Muscle of leg (tissue), 11 donors: Measurements from ENCODE around the gene ACOT13. TPM values are rescaled to one million over a fixed set of nuclear protein-coding genes. Genes with fewer than 3 reads are reported as not detected.
"Not testable (repeated sequence)": the region's sequence is repeated elsewhere in the genome, so short reads cannot be mapped to it uniquely, and the experiment has no call there.

Source experiments
- DNase-seq: peaks from one replicate; pipeline ENCODE4 v3.0.0; 2013
- H3K27ac ChIP-seq: one replicate; pipeline ENCODE4 v1.5.1; 2013; ENCODE audit warnings: mild to moderate bottlenecking, low read length, control low read depth
- H3K27me3 ChIP-seq: one replicate; pipeline ENCODE4 v1.6.1; 2013; ENCODE audit warnings: low read length; ENCODE audit not compliant: control insufficient read depth, insufficient read depth
- H3K36me3 ChIP-seq: one replicate; pipeline ENCODE4 v1.6.1; 2013; ENCODE audit warnings: low read length; ENCODE audit not compliant: control insufficient read depth, insufficient read depth
- H3K4me1 ChIP-seq: one replicate; pipeline ENCODE4 v1.6.1; 2013; ENCODE audit warnings: low read length; ENCODE audit not compliant: control insufficient read depth, insufficient read depth
- H3K4me3 ChIP-seq: one replicate; pipeline ENCODE4 v1.5.1; 2013; ENCODE audit warnings: low read length, control low read depth
- H3K9me3 ChIP-seq: replicated peaks from 2 replicates; pipeline ENCODE4 v1.6.1; 2013; ENCODE audit warnings: low read depth, low read length; ENCODE audit not compliant: control insufficient read depth
- WGBS: methylation state at CpG from one replicate; pipeline ENCODE4 v1.1.5; 2013; ENCODE audit warnings: missing lambda C conversion rate; ENCODE audit not compliant: insufficient coverage; 5-methylcytosine and 5-hydroxymethylcytosine counted together
- polyA plus RNA-seq, 8 donors: library from polyadenylated mRNA; unstranded; fragments of 120-200 nt; gene quantifications; one replicate each; pipeline versions ENCODE4 v1.2.1 to v1.2.3, GENCODE V29; 2013; ENCODE audit warnings: inconsistent platforms in 1 of 8, low replicate concordance in 1 of 8; ENCODE audit not compliant: insufficient read length in 8 of 8, insufficient read depth in 1 of 8
- total RNA-seq: library from RNA; stranded (reverse); fragments of 120-200 nt; gene quantifications from one replicate; pipeline ENCODE4 v1.2.4, GENCODE V29; 2013

ACOT13 gene
- total and polyA plus RNA-seq, 9 donors, result 13.6 to 21.0 (median 15.2) TPM

DNA sequence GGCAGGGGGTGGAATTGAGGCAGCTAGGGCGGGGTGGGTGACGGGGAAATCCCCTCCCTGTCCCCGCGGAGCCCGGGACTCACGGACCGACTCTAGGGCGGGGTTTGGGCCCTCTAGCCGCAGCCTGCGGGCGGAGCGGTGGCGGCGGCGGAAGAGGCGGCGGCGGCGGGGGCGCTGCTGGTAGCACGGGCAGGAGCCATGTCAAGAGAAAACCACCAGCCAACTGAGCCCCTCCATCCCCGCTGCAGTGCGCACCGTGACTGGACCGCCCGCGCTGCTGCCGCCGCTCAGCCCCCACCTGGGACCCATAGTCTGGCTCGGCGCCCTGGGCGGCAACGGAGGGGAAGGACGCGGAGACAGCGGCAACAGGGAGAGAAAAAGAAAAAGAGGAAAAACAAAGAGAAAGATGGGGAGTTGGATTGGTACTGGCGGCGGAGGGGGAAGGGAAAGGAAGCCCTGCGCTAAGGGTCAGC lies 53.3 kb downstream of the ACOT13 start:
- Histone ChIP-seq H3K36me3 (peaks cover 8% of the 10 kb centered on the region), H3K27me3 (no peaks in the 10 kb centered on the region), H3K4me1 (peaks cover 6% of the 10 kb centered on the region), H3K27ac (peak overlapping the region; percentile 100), H3K4me3 (peak overlapping the region; percentile 100), H3K9me3 (no peaks in the 10 kb centered on the region)
- DNase-seq, result peak; percentile 78
- WGBS, result 1% methylated on average over 25 of the region's 39 CpGs

GRCh38 chr6:24720604-24721460 lies 54.0 kb downstream of the ACOT13 start:
- Histone ChIP-seq H3K4me3 (peak overlapping the region; percentile 100), H3K27ac (peak overlapping the region; percentile 100), H3K27me3 (no peaks in the 10 kb centered on the region), H3K9me3 (no peaks in the 10 kb centered on the region), H3K36me3 (peaks cover 4% of the 10 kb centered on the region), H3K4me1 (peaks cover 6% of the 10 kb centered on the region)
- peak; percentile 100 for DNase-seq
- WGBS, result 0% methylated on average over 33 of the region's 60 CpGs

DNA sequence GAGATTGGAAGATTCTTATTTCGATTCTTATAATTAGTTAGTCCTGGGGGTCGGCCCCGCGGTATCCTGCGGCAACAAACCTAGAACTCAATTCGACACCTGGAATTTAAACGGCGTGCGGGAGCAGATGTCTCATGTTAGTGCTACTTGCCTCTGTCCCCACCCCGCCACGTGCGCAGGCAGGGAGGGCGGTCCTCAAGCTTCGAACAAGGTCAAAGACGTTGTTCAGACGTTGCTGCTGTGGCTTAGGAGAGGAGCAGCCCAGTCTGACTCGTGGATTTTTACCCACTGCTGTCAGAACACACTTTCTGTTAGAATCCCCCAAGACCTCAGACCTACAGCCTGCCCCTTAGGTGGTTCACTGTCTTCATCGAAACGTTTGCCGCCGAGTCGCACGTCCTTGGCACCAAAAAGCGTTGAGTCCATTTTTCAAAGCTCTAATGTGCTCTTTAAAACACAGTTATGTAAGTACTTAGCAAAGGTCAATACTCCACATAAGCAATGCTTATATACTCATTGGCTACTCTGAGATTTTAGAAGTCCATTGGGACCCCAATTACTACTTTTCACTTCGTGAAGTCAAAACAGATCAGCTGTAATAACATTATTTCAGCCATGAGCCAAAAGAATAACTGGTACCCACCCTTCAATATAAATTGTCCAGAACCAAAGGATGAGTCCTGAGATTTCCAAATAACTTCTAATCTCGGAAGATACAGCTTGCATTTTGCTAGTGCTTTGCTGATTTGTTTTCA lies 54.8 kb downstream of the ACOT13 start:
- 3% methylated on average over 22 of the region's 26 CpGs for WGBS
- Histone ChIP-seq H3K27ac (peak overlapping the region; percentile 99), H3K4me3 (peak overlapping the region; percentile 61), H3K27me3 (no peaks in the 10 kb centered on the region), H3K9me3 (no peaks in the 10 kb centered on the region), H3K4me1 (peaks cover 6% of the 10 kb centered on the region), H3K36me3 (no peaks in the 10 kb centered on the region)
- DNase-seq, result no peak

- no peak overlapping the region for H3K4me3 ChIP-seq
- H3K4me1 ChIP-seq, result peaks cover 4% of the 10 kb centered on the region
- H3K27me3 ChIP-seq, result no peaks in the 10 kb centered on the region
- no peaks in the 10 kb centered on the region for H3K9me3 ChIP-seq
- DNase-seq, result no peak
- no CpG with 5 or more reads among the region's 3 CpGs for WGBS
- H3K36me3 ChIP-seq, result no peaks in the 10 kb centered on the region
- no peak overlapping the region for H3K27ac ChIP-seq
Measured at GRCh38 chr6:24723270-24723669, 56.4 kb downstream of the ACOT13 start.

- not testable (repeated sequence) for H3K27me3 ChIP-seq, H3K27ac ChIP-seq, H3K9me3 ChIP-seq, H3K36me3 ChIP-seq, H3K4me1 ChIP-seq, H3K4me3 ChIP-seq, DNase-seq
- 81% methylated on average over 3 of the region's 3 CpGs for WGBS
Measured at GRCh38 chr6:24730653-24731052, 63.8 kb downstream of the ACOT13 start.

DNA sequence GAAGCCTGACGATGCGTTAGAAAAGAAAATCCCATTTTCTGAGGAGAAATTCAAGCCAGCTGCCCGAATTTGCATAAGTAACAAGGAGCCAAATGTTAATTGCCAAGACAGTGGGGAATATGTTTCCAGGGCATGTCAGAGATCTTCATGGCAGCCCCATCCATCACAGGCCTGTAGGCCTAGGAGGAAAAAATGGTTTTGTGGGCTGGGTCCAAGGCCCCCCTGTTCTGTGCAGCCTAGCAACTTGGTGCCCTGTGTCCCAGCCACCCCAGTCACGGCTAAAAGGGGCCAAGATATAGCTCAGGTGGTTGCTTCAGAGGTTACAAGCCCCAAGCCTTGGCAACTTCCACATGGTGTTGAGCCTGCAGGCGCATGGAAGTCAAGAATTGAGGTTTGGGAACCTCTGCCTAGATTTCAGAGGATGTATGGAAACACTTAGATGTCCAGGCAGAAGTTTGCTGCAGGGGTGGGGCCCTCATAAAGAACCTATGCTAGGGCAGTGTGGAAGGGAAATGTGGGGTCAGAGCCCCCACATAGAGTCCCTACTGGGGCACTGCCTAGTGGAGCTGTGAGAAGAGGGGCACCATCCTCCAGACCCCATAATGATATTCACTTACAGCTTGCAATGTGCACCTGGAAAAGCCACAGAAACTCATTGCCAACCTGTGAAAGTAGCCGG lies 64.7 kb downstream of the ACOT13 start:
- not testable (repeated sequence) for DNase-seq, H3K4me1 ChIP-seq, H3K4me3 ChIP-seq, H3K27me3 ChIP-seq, H3K27ac ChIP-seq, H3K36me3 ChIP-seq, H3K9me3 ChIP-seq
- 88% methylated on average over 6 of the region's 6 CpGs for WGBS

- Histone ChIP-seq H3K27ac (no peak overlapping the region), H3K9me3 (peaks cover 6% of the 10 kb centered on the region), H3K4me3 (no peak overlapping the region), H3K4me1 (no peaks in the 10 kb centered on the region), H3K36me3 (no peaks in the 10 kb centered on the region), H3K27me3 (no peaks in the 10 kb centered on the region)
- WGBS, result 88% methylated on average over 1 of the region's 1 CpG
- DNase-seq, result no peak
Measured at GRCh38 chr6:24734166-24734565, 67.3 kb downstream of the ACOT13 start.

GRCh38 chr6:24734710-24735109 lies 67.8 kb downstream of the ACOT13 start:
- H3K36me3 ChIP-seq, H3K27me3 ChIP-seq, H3K27ac ChIP-seq, H3K4me3 ChIP-seq, DNase-seq, H3K4me1 ChIP-seq, H3K9me3 ChIP-seq: not testable (repeated sequence)
- WGBS, result 94% methylated on average over 4 of the region's 4 CpGs

- WGBS, result 80% methylated on average over 1 of the region's 3 CpGs
- no peaks in the 10 kb centered on the region for H3K27me3 ChIP-seq
- H3K4me3 ChIP-seq, result no peak overlapping the region
- H3K36me3 ChIP-seq, result no peaks in the 10 kb centered on the region
- H3K9me3 ChIP-seq, result no peaks in the 10 kb centered on the region
- DNase-seq, result no peak
- H3K4me1 ChIP-seq, result no peaks in the 10 kb centered on the region
- H3K27ac ChIP-seq, result no peak overlapping the region
Measured at GRCh38 chr6:24738741-24739140, 71.9 kb downstream of the ACOT13 start.

DNA sequence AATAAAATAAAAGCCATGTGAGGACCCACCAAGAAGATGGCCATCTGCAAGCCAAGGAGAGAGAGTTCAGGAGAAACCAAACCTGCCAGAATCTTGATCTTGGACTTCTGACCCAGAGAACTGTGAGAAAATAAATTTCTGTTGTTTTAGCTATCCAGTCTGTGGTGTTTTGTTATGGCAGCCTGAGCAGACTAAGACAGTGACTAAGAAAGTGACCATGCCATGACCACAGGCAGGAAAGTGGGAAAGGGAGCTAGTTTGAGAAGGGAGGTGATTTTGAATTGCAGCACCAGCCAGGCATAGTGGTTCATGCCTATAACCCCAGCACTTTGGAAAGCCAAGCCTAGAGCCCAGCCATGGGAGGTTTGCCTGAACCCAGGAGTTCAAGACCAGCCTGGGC lies 74.0 kb downstream of the ACOT13 start:
- Histone ChIP-seq H3K27me3 (no peaks in the 10 kb centered on the region), H3K27ac (no peak overlapping the region), H3K4me1 (no peaks in the 10 kb centered on the region), H3K9me3 (no peaks in the 10 kb centered on the region), H3K36me3 (no peaks in the 10 kb centered on the region), H3K4me3 (no peak overlapping the region)
- no peak for DNase-seq
